Brain microvascular endothelial cell (primary cell): ENCODE results near the gene KCNJ5.
A peak's percentile ranks its signal among the peaks of the same experiment; 100 is the strongest.

Experiments used
- DNase-seq: peaks from one replicate; pipeline ENCODE4 v3.0.0-alpha.2; 2020
- H3K27ac ChIP-seq: fragments of 250-450 bp; sonication (Bioruptor Pico); 2 replicates; pipeline ENCODE4 v1.5.1; 2020; ENCODE audit warnings: mild to moderate bottlenecking, moderate library complexity
- H3K27me3 ChIP-seq: fragments of 250-450 bp; sonication (Bioruptor Pico); replicated peaks from 2 replicates; pipeline ENCODE4 v1.5.1; 2020; ENCODE audit warnings: mild to moderate bottlenecking
- H3K36me3 ChIP-seq: fragments of 250-450 bp; sonication (Bioruptor Pico); replicated peaks from 2 replicates; pipeline ENCODE4 v1.5.1; 2020; ENCODE audit warnings: mild to moderate bottlenecking
- H3K4me3 ChIP-seq: 2 replicates; pipeline ENCODE4 v1.5.1; 2011; ENCODE audit warnings: low read depth, mild to moderate bottlenecking, control low read depth, low read length, moderate library complexity
- in situ Hi-C: cut with HindIII; loops from 2 replicates; pipeline ENCODE4 v1.10.0; 2017; ENCODE audit warnings: low sequenced_read_pairs, low pct_ligation_motif_present
- TF ChIP-seq, protein P1 (sequence below): IDR thresholded peaks from 2 replicates; pipeline ENCODE4 v1.5.1; 2011; ENCODE audit warnings: low read depth, mild to moderate bottlenecking, moderate library complexity, low read length, control low read depth, inconsistent platforms; ENCODE audit errors: missing control alignments

The KCNJ5 gene

DNA sequence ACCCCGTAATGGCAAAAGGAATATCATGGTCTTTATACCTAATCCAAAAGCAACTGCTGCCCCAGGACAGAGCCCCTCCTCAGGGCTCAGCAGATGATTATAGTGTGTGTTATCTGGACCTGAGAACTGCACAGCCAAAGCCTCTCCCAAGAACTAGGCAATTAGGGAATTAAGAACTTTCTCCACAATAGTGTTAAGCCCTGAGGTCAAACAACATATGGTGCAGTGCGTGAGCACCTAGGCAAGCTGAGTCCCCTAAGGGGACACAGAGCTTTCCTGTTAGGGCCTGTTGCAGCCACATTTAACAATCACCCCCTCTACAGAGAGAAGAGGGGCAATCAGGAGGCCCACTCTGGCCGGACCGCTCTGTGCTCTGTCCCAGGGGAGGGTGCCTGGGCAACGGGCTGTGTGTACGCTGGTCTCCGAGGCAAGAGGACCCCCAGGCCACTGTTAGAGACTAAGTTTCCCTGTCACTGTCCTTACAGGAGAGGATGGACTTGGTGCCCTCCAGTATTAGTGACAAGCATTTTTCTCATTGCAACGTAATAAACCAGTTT is 1.4 kb upstream of the KCNJ5 start:
- DNase-seq: no peak
- Histone ChIP-seq H3K27me3 (peaks cover 33% of the 10 kb centered on the region), H3K36me3 (no peaks in the 10 kb centered on the region), H3K27ac (no peak overlapping the region), H3K4me3 (no peak overlapping the region)
- in situ Hi-C loops: no loop called here
- TF ChIP-seq, protein P1, sequence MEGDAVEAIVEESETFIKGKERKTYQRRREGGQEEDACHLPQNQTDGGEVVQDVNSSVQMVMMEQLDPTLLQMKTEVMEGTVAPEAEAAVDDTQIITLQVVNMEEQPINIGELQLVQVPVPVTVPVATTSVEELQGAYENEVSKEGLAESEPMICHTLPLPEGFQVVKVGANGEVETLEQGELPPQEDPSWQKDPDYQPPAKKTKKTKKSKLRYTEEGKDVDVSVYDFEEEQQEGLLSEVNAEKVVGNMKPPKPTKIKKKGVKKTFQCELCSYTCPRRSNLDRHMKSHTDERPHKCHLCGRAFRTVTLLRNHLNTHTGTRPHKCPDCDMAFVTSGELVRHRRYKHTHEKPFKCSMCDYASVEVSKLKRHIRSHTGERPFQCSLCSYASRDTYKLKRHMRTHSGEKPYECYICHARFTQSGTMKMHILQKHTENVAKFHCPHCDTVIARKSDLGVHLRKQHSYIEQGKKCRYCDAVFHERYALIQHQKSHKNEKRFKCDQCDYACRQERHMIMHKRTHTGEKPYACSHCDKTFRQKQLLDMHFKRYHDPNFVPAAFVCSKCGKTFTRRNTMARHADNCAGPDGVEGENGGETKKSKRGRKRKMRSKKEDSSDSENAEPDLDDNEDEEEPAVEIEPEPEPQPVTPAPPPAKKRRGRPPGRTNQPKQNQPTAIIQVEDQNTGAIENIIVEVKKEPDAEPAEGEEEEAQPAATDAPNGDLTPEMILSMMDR: no peak

DNA sequence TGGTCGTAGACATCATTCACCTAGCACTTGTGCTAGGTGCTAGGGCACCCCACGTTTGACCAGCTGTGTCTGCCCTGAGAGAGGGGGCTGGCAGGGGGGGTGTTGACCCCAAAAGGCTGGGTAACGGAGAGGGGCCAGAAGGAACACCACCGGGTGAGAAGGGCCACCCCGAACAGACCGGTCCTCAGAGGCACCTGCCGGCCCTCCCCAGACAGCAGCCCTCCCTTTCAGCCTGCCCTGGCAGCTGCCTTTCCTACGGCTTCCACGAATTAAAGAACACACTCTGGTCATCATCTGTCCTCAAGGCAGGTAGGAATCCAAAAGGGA is 977 bp upstream of the KCNJ5 start:
- H3K27ac ChIP-seq: no peak overlapping the region
- TF ChIP-seq, protein P1: no peak
- no peak for DNase-seq
- peaks cover 33% of the 10 kb centered on the region for H3K27me3 ChIP-seq
- in situ Hi-C loops: no loop called here
- no peaks in the 10 kb centered on the region for H3K36me3 ChIP-seq
- H3K4me3 ChIP-seq: peak overlapping the region; percentile 52

DNA sequence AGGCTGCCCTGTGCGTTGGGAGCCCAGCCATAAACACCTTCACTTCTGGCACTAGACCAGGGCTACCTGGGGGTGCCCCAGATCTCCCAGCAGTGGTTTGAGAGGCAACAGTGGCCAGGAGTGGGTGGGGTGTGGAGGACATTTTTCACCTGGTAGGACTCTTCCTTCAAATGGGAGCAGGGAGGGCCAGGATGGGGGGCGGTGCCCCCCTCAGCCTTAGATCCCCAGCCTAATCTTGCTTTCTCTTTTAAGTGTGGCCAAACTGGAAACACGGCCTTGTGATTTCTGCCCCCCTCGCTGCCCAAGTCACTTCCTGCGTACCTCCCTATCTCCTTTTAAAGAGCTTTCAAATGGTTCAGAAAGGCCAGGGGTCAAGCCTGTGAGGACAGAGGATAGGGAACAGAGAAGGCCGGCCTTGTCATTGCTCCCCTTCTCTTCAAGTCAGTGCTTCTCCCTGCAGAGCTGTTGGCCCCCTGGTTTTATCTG is 800 bp downstream of the KCNJ5 start:
- H3K4me3 ChIP-seq: no peak overlapping the region
- peaks cover 25% of the 10 kb centered on the region for H3K27me3 ChIP-seq
- in situ Hi-C loops: no loop called here
- TF ChIP-seq, protein P1: no peak
- H3K27ac ChIP-seq: no peak overlapping the region
- DNase-seq: no peak
- no peaks in the 10 kb centered on the region for H3K36me3 ChIP-seq

DNA sequence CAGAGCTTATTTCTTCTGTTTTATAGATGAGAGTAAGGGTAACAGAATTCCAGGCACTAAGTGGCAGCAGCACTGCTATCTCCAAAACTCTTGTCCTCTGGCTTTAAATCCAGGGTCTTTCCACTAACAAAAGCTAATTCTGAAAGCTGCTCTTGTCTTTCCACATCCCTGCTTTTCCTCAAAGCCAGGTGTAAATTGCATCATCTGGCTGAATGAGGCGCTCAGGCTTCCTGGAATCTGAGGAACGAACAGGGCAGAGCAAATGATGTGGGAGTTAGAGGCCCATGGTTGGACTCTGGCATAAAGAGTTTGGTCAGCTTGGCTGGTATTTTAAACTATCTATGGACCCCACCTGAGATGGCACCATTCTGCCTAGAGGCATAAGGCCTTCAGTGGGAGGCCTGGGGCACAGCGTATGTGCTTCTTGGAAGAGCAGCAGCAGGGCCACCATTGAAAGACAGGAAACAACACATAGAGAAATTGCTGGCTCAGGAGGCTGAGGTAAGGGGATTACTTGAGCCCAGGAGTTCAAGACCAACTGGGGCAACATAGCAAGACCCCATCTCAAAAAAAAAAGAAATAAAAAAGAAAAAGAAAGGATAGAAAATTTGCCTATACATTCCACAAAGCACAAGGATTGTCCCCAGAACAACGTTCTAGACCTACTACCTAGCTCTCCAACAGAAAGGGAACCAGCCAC is 1.9 kb downstream of the KCNJ5 start:
- no peak for DNase-seq
- peaks cover 24% of the 10 kb centered on the region for H3K27me3 ChIP-seq
- TF ChIP-seq, protein P1: no peak
- H3K4me3 ChIP-seq: no peak overlapping the region
- in situ Hi-C loops: no loop called here
- H3K36me3 ChIP-seq: no peaks in the 10 kb centered on the region
- no peak overlapping the region for H3K27ac ChIP-seq

DNA sequence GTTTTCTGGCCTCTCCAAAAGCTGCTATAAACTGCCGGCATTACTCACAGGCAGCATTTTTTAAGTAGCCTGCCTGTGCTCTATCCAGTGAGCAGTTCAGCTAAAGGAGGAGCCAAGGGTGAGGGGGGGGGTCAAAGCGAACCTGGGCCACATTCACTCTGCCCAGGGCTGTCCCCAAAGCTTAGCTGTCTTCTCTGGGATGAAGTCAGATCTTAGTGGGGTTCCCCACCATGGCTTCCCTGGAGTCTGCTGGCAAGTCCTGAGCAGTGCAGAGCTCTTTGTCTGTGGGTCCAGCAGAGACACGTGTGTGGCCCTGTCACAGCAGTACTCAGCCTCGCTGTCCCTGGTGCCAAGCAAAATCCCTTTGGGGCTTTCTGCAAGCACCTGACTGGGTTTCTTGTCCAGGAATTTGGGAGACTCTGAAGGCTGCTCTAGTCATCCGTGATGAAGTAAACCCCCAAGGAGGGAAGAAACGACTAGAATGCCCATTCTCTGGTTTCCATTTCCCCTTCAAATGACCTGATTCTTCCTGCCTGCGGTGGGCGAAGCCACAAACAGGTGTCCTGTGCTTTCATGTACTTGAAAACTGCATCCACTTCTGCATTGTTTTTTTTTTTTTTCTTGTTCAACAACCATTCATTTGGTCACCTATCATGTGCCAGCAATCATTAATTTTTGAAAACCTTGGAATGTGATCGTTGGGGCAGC is 2.6 kb downstream of the KCNJ5 start:
- DNase-seq: no peak
- in situ Hi-C loops: no loop called here
- H3K27ac ChIP-seq: no peak overlapping the region
- TF ChIP-seq, protein P1: no peak
- no peaks in the 10 kb centered on the region for H3K36me3 ChIP-seq
- peaks cover 17% of the 10 kb centered on the region for H3K27me3 ChIP-seq
- no peak overlapping the region for H3K4me3 ChIP-seq
